ENCODE data around the gene CLEC16A.

Gene CLEC16A

DNA sequence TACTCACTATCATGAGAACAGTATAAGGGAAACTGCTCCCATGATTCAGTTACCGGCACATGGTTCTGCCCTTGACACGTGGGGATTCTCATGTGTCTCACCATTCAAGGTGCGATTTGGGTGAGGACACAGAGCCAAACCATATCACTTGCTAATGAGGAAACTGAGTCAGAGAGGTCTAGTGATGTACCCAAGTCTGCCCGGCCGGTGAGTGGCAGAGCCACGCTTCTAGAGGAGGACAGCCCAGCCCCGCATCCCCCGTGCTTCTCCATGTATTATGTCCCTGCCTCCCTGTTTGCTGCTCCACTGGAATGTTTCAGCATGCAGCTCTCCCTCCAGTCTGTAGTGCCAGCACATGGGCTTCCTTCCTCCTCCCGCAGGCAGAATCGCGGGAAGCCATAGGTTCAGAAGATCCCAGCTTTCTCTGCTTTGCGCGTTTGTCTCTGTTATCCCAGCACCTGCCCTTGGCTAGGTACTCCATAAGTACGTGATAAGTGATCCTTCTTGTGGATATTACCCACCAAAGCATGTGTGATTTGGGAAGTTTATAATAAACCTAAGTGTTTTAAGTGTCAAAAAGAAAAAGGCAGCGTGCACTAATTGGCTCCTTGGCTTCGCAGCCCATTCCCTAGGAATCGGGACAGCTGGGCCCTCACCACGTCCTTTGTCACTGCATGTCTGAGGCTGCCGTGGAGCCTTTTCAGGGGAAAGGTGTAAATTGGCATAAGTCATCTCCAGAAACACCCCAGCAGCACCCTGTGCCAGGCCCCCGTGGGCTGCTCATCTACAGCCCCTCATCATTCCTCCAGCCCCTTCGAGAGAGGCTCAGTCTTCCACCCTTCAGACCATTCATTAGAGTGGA, 103.8 kb downstream of the CLEC16A start:
- no peak overlapping the region for H3K4me3 ChIP-seq (ENCODE audit: low read depth, low read length)
- TF ChIP-seq, protein P1, sequence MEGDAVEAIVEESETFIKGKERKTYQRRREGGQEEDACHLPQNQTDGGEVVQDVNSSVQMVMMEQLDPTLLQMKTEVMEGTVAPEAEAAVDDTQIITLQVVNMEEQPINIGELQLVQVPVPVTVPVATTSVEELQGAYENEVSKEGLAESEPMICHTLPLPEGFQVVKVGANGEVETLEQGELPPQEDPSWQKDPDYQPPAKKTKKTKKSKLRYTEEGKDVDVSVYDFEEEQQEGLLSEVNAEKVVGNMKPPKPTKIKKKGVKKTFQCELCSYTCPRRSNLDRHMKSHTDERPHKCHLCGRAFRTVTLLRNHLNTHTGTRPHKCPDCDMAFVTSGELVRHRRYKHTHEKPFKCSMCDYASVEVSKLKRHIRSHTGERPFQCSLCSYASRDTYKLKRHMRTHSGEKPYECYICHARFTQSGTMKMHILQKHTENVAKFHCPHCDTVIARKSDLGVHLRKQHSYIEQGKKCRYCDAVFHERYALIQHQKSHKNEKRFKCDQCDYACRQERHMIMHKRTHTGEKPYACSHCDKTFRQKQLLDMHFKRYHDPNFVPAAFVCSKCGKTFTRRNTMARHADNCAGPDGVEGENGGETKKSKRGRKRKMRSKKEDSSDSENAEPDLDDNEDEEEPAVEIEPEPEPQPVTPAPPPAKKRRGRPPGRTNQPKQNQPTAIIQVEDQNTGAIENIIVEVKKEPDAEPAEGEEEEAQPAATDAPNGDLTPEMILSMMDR (conservative IDR thresholded peaks at IDR 0.05; ENCODE audit: low read depth, low read length), result no peak
- DNase-seq (ENCODE audit: low read depth), result no peak

DNA sequence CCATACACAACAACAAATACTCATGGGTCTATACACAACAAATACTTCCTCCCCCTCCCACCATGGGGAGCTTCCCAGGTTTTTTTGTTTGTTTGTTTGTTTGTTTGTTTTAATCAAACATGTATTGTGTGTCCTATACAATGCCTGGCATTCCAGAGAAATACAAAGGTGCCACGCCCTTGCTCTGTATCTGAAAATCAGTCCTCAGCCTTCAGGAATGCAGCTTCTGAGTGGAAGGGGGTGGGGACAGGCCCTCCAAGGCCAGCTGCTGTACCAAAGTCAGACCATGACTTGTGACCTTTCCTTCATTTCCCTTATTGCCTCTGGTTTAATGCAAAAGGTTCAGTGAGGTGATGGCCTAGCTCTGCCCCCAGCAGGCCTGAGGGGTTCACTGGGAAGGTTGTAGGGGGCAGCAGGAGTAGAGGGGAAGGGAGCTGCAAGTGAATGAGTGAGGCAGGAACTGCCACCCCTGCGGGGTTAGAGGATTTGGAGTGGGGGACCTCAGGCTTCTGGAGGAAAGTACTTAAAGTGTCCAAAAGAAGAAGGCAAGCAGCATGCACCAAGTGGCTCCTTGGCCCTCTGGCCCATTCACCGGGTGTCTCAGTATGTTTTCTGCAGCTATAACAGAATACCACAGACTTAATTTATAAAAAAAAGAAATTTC, 105.2 kb downstream of the CLEC16A start:
- DNase-seq (ENCODE audit: low read depth), result no peak
- TF ChIP-seq, protein P1 (conservative IDR thresholded peaks at IDR 0.05; ENCODE audit: low read depth, low read length), result no peak
- no peak overlapping the region for H3K4me3 ChIP-seq (ENCODE audit: low read depth, low read length)

DNA sequence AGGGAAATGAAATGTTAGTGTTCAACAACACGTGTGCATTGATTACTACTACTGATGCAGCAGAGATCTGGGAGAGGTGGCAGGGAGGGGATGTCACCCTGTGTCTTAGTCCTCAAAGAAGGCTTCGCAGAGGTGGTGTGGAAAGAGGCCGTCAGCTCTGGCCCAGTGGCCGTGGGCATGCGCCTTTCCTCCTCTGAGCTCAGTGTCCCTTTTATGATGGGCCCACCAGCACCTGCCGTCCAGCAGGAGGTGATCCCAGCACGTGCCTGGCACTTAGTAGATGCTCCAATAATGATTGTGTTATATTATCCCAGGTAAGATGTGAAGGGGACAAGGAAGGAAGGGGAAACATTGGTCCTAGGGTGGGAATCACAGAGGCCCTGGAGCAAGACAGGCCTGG, 106.2 kb downstream of the CLEC16A start:
- H3K4me3 ChIP-seq (ENCODE audit: low read depth, low read length), result no peak overlapping the region
- no peak for DNase-seq (ENCODE audit: low read depth)
- TF ChIP-seq, protein P1 (conservative IDR thresholded peaks at IDR 0.05; ENCODE audit: low read depth, low read length), result no peak

DNA sequence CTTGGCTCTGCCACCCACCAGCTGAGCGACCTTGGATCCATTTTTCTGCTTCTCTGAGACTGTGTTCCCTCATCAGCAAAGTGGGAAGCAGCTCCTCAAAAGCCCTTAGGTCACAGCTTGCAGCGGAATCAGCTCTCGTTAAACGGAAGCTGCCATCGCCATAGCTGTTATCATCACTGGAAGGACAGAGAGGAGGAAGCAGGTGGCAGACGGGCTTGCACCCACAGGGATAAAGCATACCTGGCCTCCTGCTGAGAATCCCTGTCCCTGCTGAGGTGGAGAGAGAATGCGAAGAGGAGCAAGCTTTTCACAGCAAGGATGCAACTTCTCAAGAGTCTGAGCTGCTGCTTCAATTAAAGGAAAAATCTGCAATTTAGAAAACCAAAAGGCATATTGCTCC, 106.6 kb downstream of the CLEC16A start:
- TF ChIP-seq, protein P1 (conservative IDR thresholded peaks at IDR 0.05; ENCODE audit: low read depth, low read length), result no peak
- DNase-seq (ENCODE audit: low read depth), result no peak
- H3K4me3 ChIP-seq (ENCODE audit: low read depth, low read length), result no peak overlapping the region

DNA sequence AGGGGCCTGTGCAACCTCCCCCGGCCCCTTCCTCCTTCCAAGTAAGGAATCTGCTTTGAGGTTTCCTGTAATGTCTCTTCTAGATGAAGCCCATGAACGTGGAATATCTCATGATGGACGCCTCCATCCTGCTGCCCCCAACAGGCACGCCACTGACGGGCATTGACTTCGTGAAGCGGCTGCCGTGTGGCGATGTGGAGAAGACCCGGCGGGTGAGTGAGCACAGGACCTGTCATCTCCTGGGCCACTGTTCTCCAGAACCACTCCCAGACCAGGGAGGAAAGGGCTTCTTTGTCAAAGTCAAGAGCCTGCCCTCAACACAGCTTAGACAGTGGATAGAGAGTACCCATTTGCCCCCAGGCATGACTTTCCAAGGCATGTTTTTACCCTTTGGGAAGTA, 107.1 kb downstream of the CLEC16A start:
- no peak overlapping the region for H3K4me3 ChIP-seq (ENCODE audit: low read depth, low read length)
- no peak for DNase-seq (ENCODE audit: low read depth)
- TF ChIP-seq, protein P1 (conservative IDR thresholded peaks at IDR 0.05; ENCODE audit: low read depth, low read length), result no peak

DNA sequence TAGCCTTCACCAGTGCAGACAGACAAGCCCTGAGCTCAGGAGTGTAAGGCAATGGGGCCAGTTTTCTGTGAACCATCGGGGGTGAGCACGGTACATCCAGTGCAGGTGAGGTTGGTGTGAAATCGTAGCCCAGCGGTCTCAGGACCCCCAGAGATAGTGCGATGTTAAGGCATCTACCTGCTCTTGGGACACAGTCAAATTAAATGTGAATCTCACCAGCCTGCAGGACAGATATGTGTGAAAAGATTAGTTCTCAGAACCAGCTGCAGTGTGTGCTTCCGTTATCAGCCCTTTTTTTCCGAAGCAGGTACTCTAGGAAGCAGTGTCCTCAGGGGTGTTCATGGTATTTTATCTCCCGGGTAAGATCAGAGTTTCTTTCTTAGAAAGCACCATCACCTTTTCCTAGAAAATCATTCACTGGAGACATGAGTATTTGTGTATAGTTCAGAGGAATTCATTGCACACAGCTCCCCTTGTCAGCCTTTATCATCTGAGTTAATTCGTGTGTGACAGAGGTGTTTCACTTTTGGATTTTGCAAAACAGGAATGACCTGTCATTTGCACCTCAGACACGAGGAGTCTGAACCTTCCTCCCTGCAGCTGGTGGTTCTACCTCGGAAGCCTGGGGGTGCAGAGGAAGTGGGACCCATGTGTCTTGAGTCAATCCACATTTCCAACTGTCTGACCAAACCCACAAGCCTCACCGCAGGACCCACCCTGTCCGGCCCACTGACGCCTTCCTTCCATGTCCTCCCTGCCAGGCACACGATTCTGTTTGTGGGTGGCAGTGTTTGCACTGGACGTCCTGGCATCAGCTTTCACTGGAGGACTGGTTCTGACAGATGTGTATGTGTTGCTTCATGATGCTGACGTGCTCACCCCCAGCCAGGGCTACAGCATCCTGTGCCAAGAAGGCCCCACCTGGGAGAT, 107.8 kb downstream of the CLEC16A start:
- TF ChIP-seq, protein P1 (conservative IDR thresholded peaks at IDR 0.05; ENCODE audit: low read depth, low read length), result no peak
- no peak for DNase-seq (ENCODE audit: low read depth)
- H3K4me3 ChIP-seq (ENCODE audit: low read depth, low read length), result no peak overlapping the region
